HG03521 (cell line): Measurements from ENCODE around the gene PYCARD.

Experiments
- ATAC-seq: cut with Tn5 transposase; IDR thresholded peaks from one replicate; pipeline ENCODE4 v1.9.1; 2021; ENCODE audit warnings: mild to moderate bottlenecking, moderate library complexity; ENCODE audit not compliant: unreplicated experiment

The PYCARD gene

DNA sequence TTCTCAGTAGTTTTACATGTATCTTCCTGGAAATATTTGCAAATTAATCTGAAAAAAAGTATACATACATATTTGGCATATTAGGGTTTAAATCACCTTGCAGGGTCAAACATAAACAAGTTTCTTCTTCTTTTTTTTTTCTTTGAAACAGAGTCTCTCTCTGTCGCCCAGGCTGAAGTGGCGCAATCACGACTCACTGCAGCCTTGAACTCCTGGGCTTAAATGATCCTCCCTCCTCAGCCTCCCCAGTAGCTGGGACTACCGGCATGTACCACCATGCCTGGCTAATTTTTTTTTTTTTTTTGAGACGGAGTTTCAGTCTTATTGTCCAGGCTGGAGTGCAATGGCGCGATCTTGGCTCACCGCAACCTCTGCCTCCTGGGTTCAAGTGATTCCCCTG lies 35.2 kb downstream of the PYCARD start:
- no peak for ATAC-seq

DNA sequence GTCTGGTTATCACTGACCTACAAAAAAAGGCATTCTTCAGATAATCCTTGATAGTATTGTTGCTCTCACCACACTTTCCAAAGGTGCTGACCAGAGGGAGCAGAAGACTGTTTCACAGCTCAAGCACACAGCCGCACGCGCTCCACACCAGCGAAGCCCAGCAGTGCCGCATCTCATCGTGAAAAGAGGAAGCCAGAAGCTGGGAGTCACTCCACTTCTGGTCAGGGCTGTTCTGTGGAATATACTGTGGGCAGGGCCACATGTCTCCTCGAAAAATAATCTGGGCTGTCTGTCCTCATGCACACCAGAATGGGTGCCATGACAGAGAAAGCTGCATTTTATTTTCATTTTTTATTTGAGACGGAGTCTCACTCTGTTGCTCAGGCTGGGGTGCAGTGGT lies 45.4 kb downstream of the PYCARD start:
- ATAC-seq = no peak
